NCI-H2227 (cell line): ENCODE measurements around the gene TMEM218.

Experiments
- DNase-seq: peaks from one replicate; lab custom pipeline; 2025; ENCODE audit not compliant: unreplicated experiment; lab: John Stamatoyannopoulos, UW

Gene TMEM218

DNA sequence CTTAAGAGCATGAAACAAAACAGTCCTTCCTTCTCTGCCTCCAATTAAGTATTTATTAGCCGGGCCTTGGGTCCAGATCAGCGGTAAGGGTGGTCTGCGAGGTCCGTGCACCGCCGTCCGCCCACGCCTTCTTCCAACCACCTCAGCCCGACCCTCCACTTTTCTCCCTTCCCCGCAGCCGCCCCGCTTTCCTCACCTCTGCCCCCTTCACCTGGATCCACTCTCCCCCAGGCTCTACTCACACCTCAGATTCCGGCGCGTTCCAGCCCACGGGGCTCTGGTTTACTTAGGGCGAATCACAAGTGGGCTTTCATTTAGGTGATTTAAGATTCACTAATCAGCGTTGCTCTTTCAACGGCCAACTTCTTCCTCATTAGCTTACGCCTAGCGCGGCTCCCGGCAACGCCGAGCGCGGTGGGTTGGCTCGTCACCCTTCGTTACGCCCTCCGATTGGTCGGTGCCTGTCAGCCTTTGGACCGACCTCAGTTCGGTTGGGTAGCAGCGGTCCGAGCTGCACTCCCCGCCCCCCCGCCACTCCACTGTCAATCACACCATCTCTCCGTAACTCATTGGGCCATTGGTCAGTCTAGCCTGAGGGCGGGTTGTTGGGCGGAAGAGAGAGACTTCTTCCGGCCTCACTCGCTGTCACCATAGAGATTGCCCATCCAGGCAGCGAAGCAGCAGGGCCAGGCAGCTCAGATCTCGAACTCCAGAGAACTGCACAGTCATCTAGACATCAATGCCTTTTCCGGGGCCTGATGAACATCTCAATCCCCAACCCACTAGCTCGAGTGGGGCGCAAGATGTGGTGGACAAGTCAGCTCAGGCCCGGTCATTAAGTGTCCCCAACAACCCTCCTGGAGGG lies at the start of gene TMEM218:
TSS of gene TMEM218 (minus strand) at position 284 of the 865 bp plus-strand sequence. CDS start 9,385 bp downstream, outside the sequence.
- peak; percentile 97 for DNase-seq

- DNase-seq = no peak
These were observed 46.7 kb upstream of the TMEM218 start for GRCh38 chr11:125157953-125158680.

- DNase-seq = no peak
These were observed 45.8 kb upstream of the TMEM218 start for GRCh38 chr11:125157118-125157733.

DNA sequence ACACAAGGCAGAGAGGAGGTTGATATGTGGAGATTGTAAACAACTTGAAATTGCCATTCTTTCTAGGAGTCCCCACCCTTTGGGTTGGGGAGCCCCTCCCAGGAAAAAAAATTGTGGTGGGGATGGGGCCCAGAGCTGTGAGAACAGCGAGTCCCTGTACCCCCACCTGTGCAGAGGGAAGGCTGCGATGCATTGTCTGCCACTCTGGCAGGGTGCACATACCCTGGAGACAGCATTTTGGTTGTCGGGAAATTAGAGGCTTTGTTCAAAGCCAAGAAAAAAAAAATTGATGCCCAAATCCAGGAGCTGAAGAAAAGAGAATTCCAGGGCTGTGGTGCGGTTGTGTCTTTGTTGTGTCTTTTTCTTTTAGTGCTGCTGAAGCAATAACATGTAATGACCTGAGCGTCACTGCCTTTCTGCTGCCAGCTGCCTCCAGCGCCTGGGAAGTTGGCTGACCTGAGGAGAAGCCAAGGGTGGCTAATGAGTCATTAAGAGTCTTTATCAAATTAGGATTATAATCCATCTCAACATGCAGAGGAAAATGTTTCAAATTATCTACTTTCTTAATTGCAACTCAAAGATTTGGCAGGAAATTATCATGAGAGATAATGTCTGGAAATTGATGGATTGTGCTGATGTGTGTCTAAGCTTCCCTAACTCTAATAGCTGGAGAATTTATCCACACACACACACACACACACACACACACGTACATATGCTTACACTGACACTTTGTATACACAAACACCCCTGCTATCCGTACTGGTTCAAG lies 45.1 kb upstream of the TMEM218 start:
- no peak for DNase-seq

- no peak for DNase-seq
These were observed 44.3 kb upstream of the TMEM218 start for GRCh38 chr11:125155767-125156166.

GRCh38 chr11:125155100-125155444 lies 43.6 kb upstream of the TMEM218 start:
- no peak for DNase-seq

- no peak for DNase-seq
These were observed 43.1 kb upstream of the TMEM218 start for GRCh38 chr11:125154378-125155099.

DNA sequence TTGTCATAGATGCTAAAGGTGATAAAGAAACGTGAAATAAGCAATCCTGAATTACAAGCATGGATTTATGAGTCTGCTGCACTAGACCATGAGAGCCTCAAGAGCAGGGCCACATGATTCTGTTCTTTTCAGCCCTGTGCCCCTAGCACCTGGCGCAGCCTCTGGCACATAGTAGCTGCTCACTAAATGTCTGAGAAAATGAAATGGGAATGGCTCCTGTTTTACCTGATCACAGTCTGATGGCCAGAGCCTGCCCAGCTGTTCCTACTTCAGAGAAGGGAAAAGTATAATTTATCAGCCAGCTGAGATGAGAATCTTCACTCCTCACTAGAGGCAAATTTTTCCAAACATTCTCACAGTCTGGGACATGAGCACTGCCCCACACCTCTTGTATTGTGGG lies 42.4 kb upstream of the TMEM218 start:
- no peak for DNase-seq

GRCh38 chr11:125148743-125149142 lies 37.3 kb upstream of the TMEM218 start:
- DNase-seq = no peak

DNA sequence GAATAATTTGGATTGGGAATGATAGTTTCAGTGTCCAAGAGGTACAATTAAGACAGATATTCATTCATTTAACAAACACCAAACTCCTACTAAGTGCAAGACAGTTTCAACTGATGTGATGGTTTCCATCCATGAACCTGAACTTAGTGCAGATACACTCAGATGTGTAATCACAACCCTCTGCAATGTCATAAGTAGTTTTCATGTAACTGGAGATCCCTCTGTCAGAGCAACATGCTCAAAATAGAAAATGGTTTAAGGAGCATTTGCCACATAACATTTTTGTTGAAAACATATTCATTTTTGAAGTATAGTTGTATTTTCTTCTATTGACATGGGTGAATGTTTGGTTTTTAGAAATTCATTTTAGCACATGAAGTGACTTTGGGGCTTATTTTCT lies 36.6 kb upstream of the TMEM218 start:
- DNase-seq = no peak

- DNase-seq = no peak
These were observed 35.9 kb upstream of the TMEM218 start for GRCh38 chr11:125147280-125147679.

DNA sequence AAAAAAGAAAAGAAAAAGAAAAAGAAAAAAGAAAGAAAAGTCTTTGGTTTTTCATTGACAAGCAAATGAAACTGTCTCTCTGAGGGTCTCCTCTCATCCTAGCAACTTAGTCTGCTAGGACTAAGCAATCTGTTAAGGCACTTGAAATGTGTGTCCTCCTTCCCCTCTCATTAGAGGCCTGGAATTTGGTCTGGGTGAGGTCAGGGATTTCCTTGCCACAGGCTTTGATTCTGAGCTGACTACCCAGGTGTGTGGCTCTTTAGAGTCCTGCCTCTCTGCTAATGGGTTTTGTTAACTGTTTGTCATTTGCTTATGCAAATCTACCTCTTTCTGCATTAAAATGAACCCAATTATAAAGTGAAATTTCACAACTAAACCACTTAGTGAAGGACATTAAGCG lies 34.8 kb upstream of the TMEM218 start:
- DNase-seq = no peak

DNA sequence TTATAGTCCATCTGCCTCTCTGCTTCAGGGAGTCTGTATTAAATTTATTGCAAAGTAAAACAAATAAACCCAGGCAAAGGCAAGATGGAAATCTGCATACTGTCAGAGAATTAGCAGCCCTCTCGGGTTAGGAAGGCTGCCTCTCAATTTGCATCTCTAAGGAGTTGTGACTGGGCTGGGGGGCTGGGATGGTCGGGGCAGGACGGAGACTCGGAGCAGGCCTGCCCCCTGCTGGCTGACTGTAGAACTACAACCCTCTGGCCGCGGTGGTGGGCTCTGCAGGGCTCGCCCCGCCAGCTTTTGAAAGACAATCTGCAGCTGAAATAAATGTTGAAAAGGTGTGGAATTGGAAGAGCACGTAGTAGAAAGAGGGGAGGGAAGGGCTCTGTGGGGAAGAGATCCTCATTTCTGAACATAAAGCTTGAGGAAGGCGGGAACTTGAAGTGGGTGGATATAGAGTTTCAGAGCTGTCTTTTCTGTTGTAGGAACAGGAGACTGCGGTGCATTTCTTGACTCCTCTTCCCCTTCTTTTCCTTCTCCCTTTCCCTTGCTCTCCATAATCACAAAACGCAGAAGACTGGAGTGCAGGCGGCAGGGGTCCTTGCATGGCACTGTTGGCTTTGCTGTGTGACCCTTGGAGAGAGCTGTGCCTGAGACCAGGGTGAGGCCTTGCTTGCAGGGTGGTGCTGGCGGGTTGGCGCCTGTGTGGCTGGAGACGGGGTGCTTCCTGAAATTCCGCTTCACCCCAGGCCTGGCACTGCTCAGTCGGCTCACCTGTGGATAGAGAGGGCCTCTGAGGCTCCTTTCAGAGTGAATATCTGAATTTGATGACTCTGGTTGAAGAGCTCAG lies 30.5 kb upstream of the TMEM218 start:
- peak; percentile 22 for DNase-seq

- no peak for DNase-seq
These were observed 29.8 kb upstream of the TMEM218 start for GRCh38 chr11:125141178-125141577.

DNA sequence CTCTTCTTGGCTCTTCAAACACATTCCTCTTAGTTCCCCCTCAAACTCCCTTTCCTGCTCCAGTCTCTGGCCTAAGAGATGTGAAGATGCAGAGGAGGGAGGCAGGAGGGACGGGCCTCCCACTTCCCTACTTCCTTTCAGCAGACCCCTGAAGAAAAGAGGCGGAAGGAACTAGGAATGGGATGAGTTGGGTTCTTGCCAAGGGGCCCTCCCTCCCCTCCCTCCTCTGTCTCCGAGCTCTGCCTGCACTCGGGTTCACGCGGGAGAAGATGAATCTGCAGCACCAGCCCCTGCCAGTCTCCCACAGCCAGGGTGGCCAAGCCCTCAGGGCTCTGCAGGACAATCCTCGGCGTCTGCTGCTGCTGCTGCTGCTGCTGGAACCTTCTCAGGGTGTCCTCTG lies 28.8 kb upstream of the TMEM218 start:
- peak; percentile 25 for DNase-seq

DNA sequence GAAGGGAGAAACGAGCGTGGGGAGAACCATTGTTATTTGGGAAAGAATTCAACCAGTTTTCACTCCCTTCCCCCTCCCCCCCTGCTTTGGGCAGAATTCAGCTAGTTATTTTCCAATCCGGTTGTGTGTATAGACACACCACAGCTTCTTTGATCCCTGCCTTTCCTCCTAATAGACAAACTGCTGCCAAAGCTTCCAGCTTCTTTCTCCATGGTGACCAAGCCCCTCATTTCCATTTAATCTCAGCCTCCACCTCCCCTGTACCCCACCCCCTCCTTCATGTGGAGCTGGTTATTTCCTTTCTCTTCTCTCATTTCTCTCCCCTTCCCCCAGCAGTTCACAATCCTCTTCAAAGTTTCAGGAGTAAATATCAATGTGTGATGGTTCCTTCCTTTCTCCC lies 28.4 kb upstream of the TMEM218 start:
- no peak for DNase-seq

GRCh38 chr11:125138966-125139365 lies 27.5 kb upstream of the TMEM218 start:
- DNase-seq = no peak

- DNase-seq = no peak
These were observed 24.6 kb upstream of the TMEM218 start for GRCh38 chr11:125136001-125136400.

GRCh38 chr11:125132596-125132995 lies 21.2 kb upstream of the TMEM218 start:
- DNase-seq = no peak

GRCh38 chr11:125132071-125132470 lies 20.6 kb upstream of the TMEM218 start:
- no peak for DNase-seq
